HCT116 (cell line): ENCODE data around the gene GJB1. TPM values are rescaled to one million over a fixed set of nuclear protein-coding genes. Genes with fewer than 3 reads are reported as not detected.

Experiments
- ATAC-seq: fragments of 200-7000 bp; cut with Tn5 transposase; 2 replicates; pipeline ENCODE4 v1.9.1; 2020; ENCODE audit warnings: mild to moderate bottlenecking, moderate library complexity
- BruUV-seq: library from RNA; stranded (reverse); fragments of 400-500 nt; replicated peaks from 2 replicates; lab custom pipeline; 2021; lab: Mats Ljungman, UMichigan
- CTCF ChIA-PET: fragments of 300-600 bp; sonication (Branson Sonifier 250); formaldehyde crosslinking; loops from one replicate; lab custom pipeline; 2021; ENCODE audit warnings: antibody characterized with exemption; lab: Charles Lee
- POLR2A ChIA-PET: fragments of 300-600, 350-600 bp; sonication (Branson Sonifier 250); formaldehyde crosslinking; loops from one replicate; lab custom pipeline; 2021; ENCODE audit warnings: antibody characterized with exemption; lab: Charles Lee
- RAD21 ChIA-PET, 2 experiments: fragments of 300-600 bp; sonication (Branson Sonifier 250); formaldehyde crosslinking; loops; one replicate each; lab custom pipeline; 2023; ENCODE audit warnings: low total read pairs in 2 of 2; ENCODE audit not compliant: uncharacterized antibody in 2 of 2, unreplicated experiment in 2 of 2, low non-redundant PET in 1 of 2; lab: Charles Lee
- DNase-seq: peaks from one replicate; pipeline ENCODE4 v3.0.0-alpha.2; 2010; ENCODE audit warnings: low read depth, low spot score
- H2AFZ ChIP-seq: fragments of 200-600 bp; shearing (Covaris generic), sonication (generic); 2 replicates; pipeline ENCODE4 v1.6.1; 2017; ENCODE audit warnings: low read depth, mixed run types, mixed read lengths, antibody characterized with exemption, low read length; ENCODE audit not compliant: poor library complexity, severe bottlenecking
- H3K27ac ChIP-seq: 2 replicates; pipeline ENCODE4 v1.5.1; 2012; ENCODE audit warnings: low read depth, low read length
- H3K27me3 ChIP-seq: fragments of 200-600 bp; sonication (generic); 2 replicates; pipeline ENCODE4 v1.6.1; 2016; ENCODE audit warnings: mixed run types, low read length, mixed read lengths; ENCODE audit not compliant: insufficient read depth
- H3K36me3 ChIP-seq, 2 experiments: fragments of 200-500 bp in 1 of 2; fragments of 200-600 bp in 1 of 2; sonication (Bioruptor generic) in 1 of 2; sonication (generic) in 1 of 2; 2 replicates each; pipeline versions ENCODE4 v1.5.1 to v1.6.1; 2014 to 2016; ENCODE audit warnings: low read length in 2 of 2, inconsistent platforms in 1 of 2, mixed read lengths in 1 of 2, mixed run types in 1 of 2; ENCODE audit not compliant: insufficient read depth in 2 of 2, control insufficient read depth in 1 of 2
- H3K4me1 ChIP-seq, 2 experiments: fragments of 200-600 bp in 1 of 2; sonication (generic) in 1 of 2; 2 replicates each; pipeline versions ENCODE4 v1.5.1 to v1.6.1; 2012 to 2017; ENCODE audit warnings: low read length in 2 of 2, inconsistent platforms in 1 of 2, mild to moderate bottlenecking in 1 of 2, mixed read lengths in 1 of 2, mixed run types in 1 of 2, moderate library complexity in 1 of 2; ENCODE audit not compliant: insufficient read depth in 2 of 2, control insufficient read depth in 1 of 2
- H3K4me2 ChIP-seq: fragments of 200-600 bp; sonication (generic); 2 replicates; pipeline ENCODE4 v1.6.1; 2017; ENCODE audit warnings: mixed run types, low read length, mixed read lengths
- H3K4me3 ChIP-seq, 2 experiments: fragments of 200-600 bp in 1 of 2; sonication (generic) in 1 of 2; replicated peaks in 1 of 2; 2 replicates each; pipeline ENCODE4 v1.5.1; 2011 to 2016; ENCODE audit warnings: low read length in 2 of 2, control low read depth in 1 of 2, low read depth in 1 of 2, mild to moderate bottlenecking in 1 of 2, mixed read lengths in 1 of 2, mixed run types in 1 of 2
- H3K79me2 ChIP-seq: fragments of 200-600 bp; sonication (generic); 2 replicates; pipeline ENCODE4 v1.6.1; 2017; ENCODE audit warnings: mild to moderate bottlenecking, mixed run types, low read length, moderate library complexity, mixed read lengths; ENCODE audit not compliant: insufficient read depth
- H3K9ac ChIP-seq: fragments of 200-600 bp; sonication (generic); 2 replicates; pipeline ENCODE4 v1.6.1; 2016; ENCODE audit warnings: low read length, mixed read lengths
- H3K9me2 ChIP-seq: fragments of 200-600 bp; sonication (generic), shearing (Covaris generic); 2 replicates; pipeline ENCODE4 v1.6.1; 2017; ENCODE audit warnings: mixed run types, mild to moderate bottlenecking, moderate library complexity; ENCODE audit not compliant: insufficient read depth
- H3K9me3 ChIP-seq, 2 experiments: fragments of 200-500 bp in 1 of 2; fragments of 200-600 bp in 1 of 2; sonication (Bioruptor generic) in 1 of 2; sonication (generic) in 1 of 2; 2 replicates each; pipeline ENCODE4 v1.6.1; 2014 to 2017; ENCODE audit warnings: low read length in 2 of 2, mixed read lengths in 2 of 2, inconsistent platforms in 1 of 2, low read depth in 1 of 2, mild to moderate bottlenecking in 1 of 2, mixed run types in 1 of 2, moderate library complexity in 1 of 2; ENCODE audit not compliant: control insufficient read depth in 1 of 2, insufficient read depth in 1 of 2
- H4K20me1 ChIP-seq: fragments of 200-600 bp; sonication (generic), shearing (Covaris generic); 2 replicates; pipeline ENCODE4 v1.6.1; 2017; ENCODE audit warnings: mixed run types, mild to moderate bottlenecking, moderate library complexity; ENCODE audit not compliant: insufficient read depth
- CBX3 ChIP-seq: IDR thresholded peaks from 2 replicates; pipeline ENCODE4 v1.6.1; 2012; ENCODE audit warnings: low read depth
- EGR1 ChIP-seq: IDR thresholded peaks from 2 replicates; pipeline ENCODE4 v1.6.1; 2012; ENCODE audit warnings: low read depth
- EZH2 ChIP-seq: fragments of 200-600 bp; sonication (generic); IDR thresholded peaks from 2 replicates; pipeline ENCODE4 v1.6.1; 2017; ENCODE audit warnings: antibody characterized with exemption, mixed run types
- FOSL1 ChIP-seq: IDR thresholded peaks from 2 replicates; pipeline ENCODE4 v1.6.1; 2012; ENCODE audit warnings: low read depth
- JUND ChIP-seq: IDR thresholded peaks from 2 replicates; pipeline ENCODE4 v1.6.1; 2012
- RAD21 ChIP-seq: IDR thresholded peaks from 2 replicates; pipeline ENCODE4 v1.6.1; 2012; ENCODE audit warnings: low read depth, mild to moderate bottlenecking
- REST ChIP-seq: IDR thresholded peaks from 2 replicates; pipeline ENCODE4 v1.6.1; 2012; ENCODE audit warnings: low read depth
- SIN3A ChIP-seq: IDR thresholded peaks from 2 replicates; pipeline ENCODE4 v1.6.1; 2012; ENCODE audit warnings: low read depth
- SP1 ChIP-seq: IDR thresholded peaks from 2 replicates; pipeline ENCODE4 v1.6.1; 2012; ENCODE audit warnings: low read depth
- SRF ChIP-seq: IDR thresholded peaks from 2 replicates; pipeline ENCODE4 v1.6.1; 2012; ENCODE audit warnings: low read depth
- ZNF274 ChIP-seq: fragments of 200-500 bp; sonication (Bioruptor generic); IDR thresholded peaks from 2 replicates; pipeline ENCODE4 v1.6.1; 2014; ENCODE audit warnings: mild to moderate bottlenecking, low read depth, low read length, inconsistent platforms
- intact Hi-C: fragments of 100-400 bp; cut with micrococcal nuclease; formaldehyde crosslinking; loops from 2 replicates; pipeline ENCODE4 v1.10.0; 2022
- total RNA-seq: library from RNA; stranded (reverse); gene quantifications from one replicate; pipeline ENCODE4 v1.2.1, GENCODE V29; 2021; ENCODE audit not compliant: unreplicated experiment
- TF ChIP-seq, protein P1 (sequence below): IDR thresholded peaks from 2 replicates; pipeline ENCODE4 v1.6.1; 2012
- TF ChIP-seq, protein P2 (sequence below): IDR thresholded peaks from 2 replicates; pipeline ENCODE4 v1.6.1; 2011; ENCODE audit warnings: mild to moderate bottlenecking, low read length, moderate library complexity; ENCODE audit not compliant: insufficient replicate concordance; ENCODE audit errors: extremely low read depth
- TF ChIP-seq, protein P3 (sequence below), 3 experiments: fragments of 200-600 bp in 1 of 3; sonication (generic) in 1 of 3; IDR thresholded peaks in 2 of 3; conservative IDR thresholded peaks in 1 of 3; 2 replicates each; pipeline ENCODE4 v1.5.1; 2012 to 2017; ENCODE audit warnings: low read depth in 2 of 3, low read length in 2 of 3, antibody characterized with exemption in 1 of 3, borderline replicate concordance in 1 of 3, control low read depth in 1 of 3, mild to moderate bottlenecking in 1 of 3, mixed read lengths in 1 of 3, mixed run types in 1 of 3, moderate library complexity in 1 of 3; ENCODE audit not compliant: insufficient read depth in 1 of 3

GJB1 gene
- total RNA-seq, 1 experiment from 2014 or later = not detected

DNA sequence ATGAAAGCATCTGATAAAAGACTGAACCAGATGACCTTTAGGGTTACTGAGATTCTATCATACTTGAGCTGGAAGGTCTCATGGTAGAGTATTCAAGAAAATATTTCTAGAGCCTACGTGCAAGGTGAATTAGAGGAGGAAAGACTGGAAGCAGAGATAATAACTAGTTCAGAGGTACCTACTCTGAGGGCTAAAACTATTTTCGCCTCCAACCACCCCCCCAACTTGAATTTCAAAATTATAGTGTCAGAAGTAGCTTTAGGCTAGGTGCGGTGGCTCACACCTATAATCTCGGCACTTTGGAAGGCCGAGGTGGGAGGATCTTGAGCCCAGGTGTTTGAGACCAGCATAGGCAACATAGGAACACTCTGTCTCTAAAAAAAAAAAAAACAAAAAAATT is 47.5 kb upstream of the GJB1 start:
- intact Hi-C loops = loop anchor here (5.0 kb wide), 2 partner anchors 78 to 408 kb away; partner anchors contain the start of gene FOXO4
- no peak for ATAC-seq
- no TSS peak for BruUV-seq
- ChIA-PET RAD21 (no interaction called here), POLR2A (no interaction called here), CTCF (no interaction called here)
- no peak for DNase-seq
- no peaks in the 10 kb centered on the region for H3K36me3 ChIP-seq
- H3K9me2 ChIP-seq = no peaks in the 10 kb centered on the region
- H3K4me3 ChIP-seq = no peak overlapping the region
- no peak overlapping the region for H3K4me2 ChIP-seq
- H3K9me3 ChIP-seq = no peaks in the 10 kb centered on the region
- TF ChIP-seq, protein P1, sequence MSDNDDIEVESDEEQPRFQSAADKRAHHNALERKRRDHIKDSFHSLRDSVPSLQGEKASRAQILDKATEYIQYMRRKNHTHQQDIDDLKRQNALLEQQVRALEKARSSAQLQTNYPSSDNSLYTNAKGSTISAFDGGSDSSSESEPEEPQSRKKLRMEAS = no peak
- TF ChIP-seq, protein P2, sequence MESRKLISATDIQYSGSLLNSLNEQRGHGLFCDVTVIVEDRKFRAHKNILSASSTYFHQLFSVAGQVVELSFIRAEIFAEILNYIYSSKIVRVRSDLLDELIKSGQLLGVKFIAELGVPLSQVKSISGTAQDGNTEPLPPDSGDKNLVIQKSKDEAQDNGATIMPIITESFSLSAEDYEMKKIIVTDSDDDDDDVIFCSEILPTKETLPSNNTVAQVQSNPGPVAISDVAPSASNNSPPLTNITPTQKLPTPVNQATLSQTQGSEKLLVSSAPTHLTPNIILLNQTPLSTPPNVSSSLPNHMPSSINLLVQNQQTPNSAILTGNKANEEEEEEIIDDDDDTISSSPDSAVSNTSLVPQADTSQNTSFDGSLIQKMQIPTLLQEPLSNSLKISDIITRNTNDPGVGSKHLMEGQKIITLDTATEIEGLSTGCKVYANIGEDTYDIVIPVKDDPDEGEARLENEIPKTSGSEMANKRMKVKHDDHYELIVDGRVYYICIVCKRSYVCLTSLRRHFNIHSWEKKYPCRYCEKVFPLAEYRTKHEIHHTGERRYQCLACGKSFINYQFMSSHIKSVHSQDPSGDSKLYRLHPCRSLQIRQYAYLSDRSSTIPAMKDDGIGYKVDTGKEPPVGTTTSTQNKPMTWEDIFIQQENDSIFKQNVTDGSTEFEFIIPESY = no peak
- TF ChIP-seq ZNF274 = no peak
- no peak for TF ChIP-seq SIN3A
- TF ChIP-seq, all 23 proteins: peak for 0
- Histone ChIP-seq H2AFZ (no peak overlapping the region), H3K4me1 (no peaks in the 10 kb centered on the region), H3K79me2 (no peaks in the 10 kb centered on the region), H3K27me3 (no peaks in the 10 kb centered on the region), H3K27ac (no peak overlapping the region), H3K9ac (no peak overlapping the region), H4K20me1 (no peaks in the 10 kb centered on the region)

- no peak for ATAC-seq
- Histone ChIP-seq H3K4me2 (no peak overlapping the region), H3K4me3 (no peak overlapping the region), H3K9ac (no peak overlapping the region), H3K27me3 (no peaks in the 10 kb centered on the region), H3K79me2 (no peaks in the 10 kb centered on the region), H3K9me3 (no peaks in the 10 kb centered on the region), H4K20me1 (no peaks in the 10 kb centered on the region), H2AFZ (no peak overlapping the region), H3K36me3 (no peaks in the 10 kb centered on the region), H3K27ac (no peak overlapping the region), H3K4me1 (peaks cover under 1 to 12% of the 10 kb centered on the region in 2 experiments; a peak in 3 of 4 replicates), H3K9me2 (no peaks in the 10 kb centered on the region)
- intact Hi-C loops = loop anchor here (5.0 kb wide), 2 partner anchors 80 to 410 kb away; partner anchors contain the start of gene FOXO4
- DNase-seq = no peak
- POLR2A ChIA-PET = no interaction called here
- RAD21 ChIA-PET = no interaction called here
- CTCF ChIA-PET = interaction anchor here (1.2 kb wide), 1 partner anchor 207 kb away, joined by 4 read pairs; no protein-coding TSS in a partner anchor
- no TSS peak for BruUV-seq
- TF ChIP-seq SIN3A (no peak), SRF (no peak), SP1 (no peak), CBX3 (no peak), EZH2 (no peak), FOSL1 (no peak), RAD21 (no peak), EGR1 (no peak), REST (no peak), JUND (no peak)
- TF ChIP-seq, protein P3, sequence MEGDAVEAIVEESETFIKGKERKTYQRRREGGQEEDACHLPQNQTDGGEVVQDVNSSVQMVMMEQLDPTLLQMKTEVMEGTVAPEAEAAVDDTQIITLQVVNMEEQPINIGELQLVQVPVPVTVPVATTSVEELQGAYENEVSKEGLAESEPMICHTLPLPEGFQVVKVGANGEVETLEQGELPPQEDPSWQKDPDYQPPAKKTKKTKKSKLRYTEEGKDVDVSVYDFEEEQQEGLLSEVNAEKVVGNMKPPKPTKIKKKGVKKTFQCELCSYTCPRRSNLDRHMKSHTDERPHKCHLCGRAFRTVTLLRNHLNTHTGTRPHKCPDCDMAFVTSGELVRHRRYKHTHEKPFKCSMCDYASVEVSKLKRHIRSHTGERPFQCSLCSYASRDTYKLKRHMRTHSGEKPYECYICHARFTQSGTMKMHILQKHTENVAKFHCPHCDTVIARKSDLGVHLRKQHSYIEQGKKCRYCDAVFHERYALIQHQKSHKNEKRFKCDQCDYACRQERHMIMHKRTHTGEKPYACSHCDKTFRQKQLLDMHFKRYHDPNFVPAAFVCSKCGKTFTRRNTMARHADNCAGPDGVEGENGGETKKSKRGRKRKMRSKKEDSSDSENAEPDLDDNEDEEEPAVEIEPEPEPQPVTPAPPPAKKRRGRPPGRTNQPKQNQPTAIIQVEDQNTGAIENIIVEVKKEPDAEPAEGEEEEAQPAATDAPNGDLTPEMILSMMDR (IDR thresholded peaks at IDR 0.05 in 2 of 3, conservative IDR thresholded peaks at IDR 0.05 in 1 of 3; ENCODE audit: borderline replicate concordance in 1 of 3, insufficient read depth in 1 of 3, low read depth in 2 of 3, low read length in 2 of 3) = no peak
Measured at GRCh38 chrX:71177327-71177726, 45.7 kb upstream of the GJB1 start.
